ENCODE data around the gene ACTN1. TPM values are rescaled to one million over a fixed set of nuclear protein-coding genes. Genes with fewer than 3 reads are reported as not detected.

ACTN1 gene
- total RNA-seq, 3 donors from 2014 or later: 93.7 to 607 (median 128) TPM

DNA sequence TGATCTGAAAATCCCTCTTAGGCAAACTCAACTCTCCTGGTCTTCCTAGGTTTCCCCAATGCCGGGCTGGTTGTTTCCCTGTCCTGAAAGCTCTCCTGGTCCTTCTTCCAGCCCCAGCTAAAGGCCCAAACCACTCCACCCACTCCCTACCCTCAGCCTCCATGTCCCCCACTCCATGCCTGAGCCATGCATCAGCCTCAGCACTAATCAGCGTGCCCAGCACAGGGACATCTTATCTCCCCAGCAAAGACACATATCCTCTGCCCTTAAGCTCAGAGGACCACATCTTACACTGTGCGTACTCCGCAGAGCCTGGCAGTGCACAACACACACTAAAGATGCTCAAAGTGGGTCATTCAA lies 25.9 kb downstream of the ACTN1 start:
- Histone ChIP-seq H3K4me3 (no peak overlapping the region), H3K36me3 (ENCODE audit: low read depth) (no peaks in the 10 kb centered on the region), H3K9me3 (no peaks in the 10 kb centered on the region), H3K4me1 (ENCODE audit: low read depth) (peaks cover 60% of the 10 kb centered on the region)
- ATAC-seq (no peak), DNase-seq (no peak)
- intact Hi-C loops (cut with DNase I, micrococcal nuclease): no loop called here
- TF ChIP-seq, protein P1, sequence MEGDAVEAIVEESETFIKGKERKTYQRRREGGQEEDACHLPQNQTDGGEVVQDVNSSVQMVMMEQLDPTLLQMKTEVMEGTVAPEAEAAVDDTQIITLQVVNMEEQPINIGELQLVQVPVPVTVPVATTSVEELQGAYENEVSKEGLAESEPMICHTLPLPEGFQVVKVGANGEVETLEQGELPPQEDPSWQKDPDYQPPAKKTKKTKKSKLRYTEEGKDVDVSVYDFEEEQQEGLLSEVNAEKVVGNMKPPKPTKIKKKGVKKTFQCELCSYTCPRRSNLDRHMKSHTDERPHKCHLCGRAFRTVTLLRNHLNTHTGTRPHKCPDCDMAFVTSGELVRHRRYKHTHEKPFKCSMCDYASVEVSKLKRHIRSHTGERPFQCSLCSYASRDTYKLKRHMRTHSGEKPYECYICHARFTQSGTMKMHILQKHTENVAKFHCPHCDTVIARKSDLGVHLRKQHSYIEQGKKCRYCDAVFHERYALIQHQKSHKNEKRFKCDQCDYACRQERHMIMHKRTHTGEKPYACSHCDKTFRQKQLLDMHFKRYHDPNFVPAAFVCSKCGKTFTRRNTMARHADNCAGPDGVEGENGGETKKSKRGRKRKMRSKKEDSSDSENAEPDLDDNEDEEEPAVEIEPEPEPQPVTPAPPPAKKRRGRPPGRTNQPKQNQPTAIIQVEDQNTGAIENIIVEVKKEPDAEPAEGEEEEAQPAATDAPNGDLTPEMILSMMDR (IDR thresholded peaks at IDR 0.05): no peak

DNA sequence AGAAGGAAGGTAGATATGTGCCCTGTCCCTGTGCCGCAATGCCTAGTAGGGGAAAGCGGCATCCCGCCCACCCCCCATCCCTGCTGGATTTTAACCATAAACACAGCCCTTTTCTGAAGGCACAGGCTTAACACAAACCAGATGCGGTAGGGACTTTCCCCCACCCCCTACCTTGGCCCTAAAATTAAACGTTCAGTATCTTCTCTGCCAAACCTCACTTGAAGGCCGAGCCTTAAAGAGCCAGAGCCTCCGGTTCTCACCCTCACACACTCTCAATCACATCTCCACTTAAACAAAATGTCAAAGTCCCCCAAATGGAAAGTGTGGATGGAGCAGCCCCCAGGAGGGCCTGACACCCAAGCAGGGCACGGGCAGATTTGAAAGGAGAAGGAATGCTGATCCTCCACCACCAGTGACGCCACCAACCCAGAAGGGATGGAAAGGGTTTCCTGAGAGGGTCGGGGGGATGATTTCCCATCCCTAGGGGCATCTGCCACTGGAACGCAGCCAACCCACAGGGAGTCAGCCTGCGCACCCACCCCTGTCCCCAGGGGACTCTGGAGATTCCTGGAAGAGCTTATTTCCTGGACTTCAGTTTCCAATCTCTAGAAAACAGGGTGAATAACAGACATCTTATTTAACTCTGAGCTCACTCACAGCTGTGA lies 26.4 kb downstream of the ACTN1 start:
- intact Hi-C loops (cut with DNase I, micrococcal nuclease): no loop called here
- TF ChIP-seq, protein P1 (IDR thresholded peaks at IDR 0.05): no peak
- DNase-seq: no peak
- peaks cover 65% of the 10 kb centered on the region for H3K4me1 ChIP-seq (ENCODE audit: low read depth)
- H3K36me3 ChIP-seq (ENCODE audit: low read depth): no peaks in the 10 kb centered on the region
- no peak overlapping the region for H3K4me3 ChIP-seq
- no peak for ATAC-seq
- no peaks in the 10 kb centered on the region for H3K9me3 ChIP-seq

DNA sequence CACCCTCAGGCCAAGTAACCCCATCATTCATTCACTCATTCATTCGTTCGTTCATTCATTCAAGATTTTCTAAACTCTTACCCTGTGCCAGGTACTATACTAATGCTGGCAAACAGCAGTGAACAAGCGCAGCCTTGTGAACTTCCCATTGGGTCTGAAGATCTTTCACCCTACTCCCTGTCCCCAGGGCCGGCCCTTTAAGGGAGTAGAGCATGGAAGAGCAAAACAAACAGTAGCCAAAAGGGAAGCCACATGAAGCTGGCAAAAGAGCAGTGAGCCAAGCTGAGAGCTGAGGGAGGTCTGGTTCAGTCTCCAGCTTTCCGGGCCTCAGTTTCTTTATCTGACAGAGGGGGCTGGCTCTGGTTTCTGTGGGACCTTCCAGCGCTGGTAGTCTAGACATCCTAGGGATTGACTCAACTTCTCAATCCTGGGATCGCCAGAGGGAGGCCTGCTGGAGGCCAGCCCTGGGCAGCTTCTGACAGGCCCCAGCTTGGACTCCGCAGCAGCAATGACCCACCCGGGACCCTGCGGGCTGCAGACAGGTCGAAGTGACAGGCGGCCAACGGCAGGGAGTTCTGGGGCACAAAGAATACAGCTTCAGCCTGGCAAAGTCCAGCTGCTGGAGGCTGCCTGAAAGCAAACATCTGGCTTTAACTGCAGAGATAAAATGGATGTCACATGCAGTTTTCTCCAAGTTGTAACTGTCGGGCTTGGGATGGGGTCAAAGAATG lies 27.1 kb downstream of the ACTN1 start:
- TF ChIP-seq, protein P1 (IDR thresholded peaks at IDR 0.05): no peak

DNA sequence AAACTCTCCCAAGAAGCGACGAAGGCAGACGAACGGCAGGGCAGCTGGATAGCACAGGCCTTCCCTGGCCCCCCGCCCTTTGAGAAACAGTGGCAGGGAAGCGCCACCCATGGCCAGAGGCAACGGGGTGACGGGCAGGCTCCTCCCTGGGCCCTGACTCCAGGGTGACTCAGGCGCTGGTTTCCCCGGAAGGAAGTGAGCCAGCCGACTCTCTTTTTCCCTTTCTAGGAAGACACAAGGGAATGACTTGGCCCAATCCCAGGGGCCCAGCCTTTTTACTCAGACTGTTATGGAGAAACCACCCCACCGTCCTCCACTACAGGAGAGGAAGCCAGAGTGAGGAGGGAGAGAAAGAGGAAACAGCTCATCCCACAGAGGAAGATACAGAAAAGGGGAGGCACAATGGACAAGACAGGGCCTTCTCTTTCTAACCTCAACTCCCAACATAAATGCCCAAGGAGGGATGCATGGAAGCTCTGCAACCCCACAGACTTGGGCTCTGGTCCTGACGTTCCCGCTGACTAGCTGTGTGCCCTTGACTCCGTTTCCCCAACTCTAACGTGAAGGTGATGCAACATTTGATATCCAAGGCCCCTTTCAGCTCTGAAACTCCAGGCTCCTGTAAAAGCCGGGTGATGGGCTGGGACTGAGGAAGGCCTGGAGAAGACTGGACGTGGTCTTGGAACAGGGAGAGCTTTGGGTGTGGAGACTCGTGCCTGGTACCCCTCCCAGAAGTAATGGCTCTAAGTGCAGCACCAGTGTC lies 27.9 kb downstream of the ACTN1 start:
- peak; percentile 77 to 87 (median 84) for DNase-seq
- Histone ChIP-seq H3K4me1 (ENCODE audit: low read depth) (peaks cover 68% of the 10 kb centered on the region), H3K9me3 (no peaks in the 10 kb centered on the region), H3K4me3 (no peak overlapping the region), H3K36me3 (ENCODE audit: low read depth) (no peaks in the 10 kb centered on the region)
- peak; percentile 68 for ATAC-seq
- TF ChIP-seq, protein P1 (IDR thresholded peaks at IDR 0.05): no peak
- intact Hi-C loops (cut with DNase I, micrococcal nuclease): no loop called here

More for the DNA sequence above, 27.1 kb downstream of the ACTN1 start:
- intact Hi-C loops (cut with DNase I, micrococcal nuclease): no loop called here
- DNase-seq (peak in 1 of 3 donors; percentile 51), ATAC-seq (no peak)
- no peak overlapping the region for H3K4me3 ChIP-seq
- H3K9me3 ChIP-seq: no peaks in the 10 kb centered on the region
- H3K4me1 ChIP-seq (ENCODE audit: low read depth): peaks cover 67% of the 10 kb centered on the region
- H3K36me3 ChIP-seq (ENCODE audit: low read depth): no peaks in the 10 kb centered on the region

DNA sequence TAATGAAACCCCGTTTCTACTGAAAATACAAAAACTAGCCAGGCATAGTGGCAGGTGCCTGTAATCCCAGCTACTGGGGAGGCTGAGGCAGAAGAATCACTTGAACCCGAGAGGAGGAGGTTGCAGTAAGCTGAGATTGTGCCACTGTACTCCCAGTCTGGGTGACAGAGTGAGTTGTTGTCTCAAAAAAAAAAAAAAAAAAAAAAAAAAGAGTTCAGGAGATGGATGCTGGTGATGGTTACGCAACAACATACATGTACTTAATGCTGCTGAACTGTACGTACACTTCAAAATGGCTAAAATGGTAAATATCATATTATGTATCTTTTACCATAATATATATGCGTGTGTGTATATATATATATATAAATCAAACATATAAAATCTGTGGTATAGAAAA lies 29.0 kb downstream of the ACTN1 start:
- no peak for DNase-seq
- Histone ChIP-seq H3K4me1 (ENCODE audit: low read depth) (peaks cover 66% of the 10 kb centered on the region), H3K36me3 (ENCODE audit: low read depth) (no peaks in the 10 kb centered on the region), H3K9me3 (no peaks in the 10 kb centered on the region), H3K4me3 (no peak overlapping the region)
- TF ChIP-seq, protein P1 (IDR thresholded peaks at IDR 0.05): no peak
- ATAC-seq: no peak
- intact Hi-C loops (cut with DNase I, micrococcal nuclease): no loop called here

Measured in mucosa of descending colon (tissue), 3 donors.